HepG2 (cell line): ENCODE results near the gene ZFHX3. TPM values are rescaled to one million over a fixed set of nuclear protein-coding genes. Genes with fewer than 3 reads are reported as not detected.
A peak's percentile ranks its signal among the peaks of the same experiment; 100 is the strongest.

Experiments used
- ATAC-seq: fragments of 200-7000 bp; cut with Tn5 transposase; 3 replicates; pipeline ENCODE4 v1.9.1; 2020; ENCODE audit warnings: mild to moderate bottlenecking, moderate library complexity
- BruUV-seq: library from RNA; stranded (reverse); fragments of 400-500 nt; replicated peaks from 2 replicates; lab custom pipeline; 2021; lab: Mats Ljungman, UMichigan
- CTCF ChIA-PET: fragments of 300-600 bp; formaldehyde crosslinking; extraction: SDS; loops from one replicate; lab custom pipeline; 2021; ENCODE audit warnings: low total read pairs, inconsistent platforms, low intra/inter-chr PET ratio; lab: Yijun Ruan, JAX
- POLR2A ChIA-PET: fragments of 350-600 bp; sonication (Branson Sonifier 250); formaldehyde crosslinking; loops from one replicate; lab custom pipeline; 2020; ENCODE audit warnings: antibody characterized with exemption, inconsistent platforms; lab: Yijun Ruan, JAX
- DNase-seq: peaks from one replicate; pipeline ENCODE4 v3.0.0-alpha.2; 2015; ENCODE audit warnings: low spot score
- FAIRE-seq: peaks from 3 replicates; lab custom pipeline; 2011; peaks lifted over from hg19 to GRCh38; lab: Jason Lieb, UNC
- H2AFZ ChIP-seq: one replicate; pipeline ENCODE4 v1.6.1; 2011; ENCODE audit warnings: low read length, inconsistent platforms
- H3K27ac ChIP-seq: fragments of 300-600 bp; 3 replicates; pipeline ENCODE4 v1.8.0; 2011; ENCODE audit warnings: mixed run types, mild to moderate bottlenecking, mixed read lengths, low read length, inconsistent platforms; ENCODE audit not compliant: insufficient read depth; ENCODE audit errors: extremely low read length
- H3K27me3 ChIP-seq, 2 experiments: fragments of 200-600 bp in 1 of 2; 2 replicates in 1 of 2; 3 replicates in 1 of 2; pipeline versions ENCODE4 v1.6.0 to v1.8.0; 2011; ENCODE audit warnings: low read length in 2 of 2, mild to moderate bottlenecking in 2 of 2, moderate library complexity in 2 of 2, inconsistent platforms in 1 of 2; ENCODE audit not compliant: insufficient read depth in 2 of 2, control insufficient read depth in 1 of 2
- H3K36me3 ChIP-seq, 2 experiments: fragments of 200-600 bp in 1 of 2; replicated peaks in 1 of 2; 2 replicates in 1 of 2; 3 replicates in 1 of 2; pipeline versions ENCODE4 v1.5.1 to v1.8.0; 2011; ENCODE audit warnings: low read length in 2 of 2, inconsistent platforms in 1 of 2; ENCODE audit not compliant: insufficient read depth in 2 of 2, control insufficient read depth in 1 of 2
- H3K4me1 ChIP-seq: 2 replicates; pipeline ENCODE4 v1.5.1; 2012; ENCODE audit warnings: low read length, inconsistent platforms; ENCODE audit not compliant: insufficient read depth
- H3K4me2 ChIP-seq: 2 replicates; pipeline ENCODE4 v1.6.0; 2011; ENCODE audit warnings: low read depth, low read length, inconsistent platforms
- H3K4me3 ChIP-seq, 3 experiments: fragments of 200-600 bp in 1 of 3; sonication (generic), shearing (Covaris generic) in 1 of 3; replicated peaks in 1 of 3; 2 replicates each; pipeline ENCODE4 v1.5.1; 2011 to 2016; ENCODE audit warnings: low read length in 3 of 3, inconsistent platforms in 2 of 3, low read depth in 2 of 3, mild to moderate bottlenecking in 2 of 3, control low read depth in 1 of 3, mixed read lengths in 1 of 3; ENCODE audit not compliant: insufficient read depth in 1 of 3
- H3K79me2 ChIP-seq: one replicate; pipeline ENCODE4 v1.6.1; 2011; ENCODE audit warnings: low read length, inconsistent platforms; ENCODE audit not compliant: insufficient read depth
- H3K9ac ChIP-seq: 2 replicates; pipeline ENCODE4 v1.6.0; 2011; ENCODE audit warnings: mild to moderate bottlenecking, low read depth, low read length, inconsistent platforms; ENCODE audit not compliant: insufficient read depth
- H3K9me3 ChIP-seq: 2 replicates; pipeline ENCODE4 v1.5.1; 2012; ENCODE audit warnings: mild to moderate bottlenecking, low read length
- H4K20me1 ChIP-seq: 2 replicates; pipeline ENCODE4 v1.6.0; 2011; ENCODE audit warnings: inconsistent platforms, mild to moderate bottlenecking, low read length, moderate library complexity; ENCODE audit not compliant: insufficient read depth
- EHMT2 ChIP-seq: fragments of 200-600 bp; sonication (generic); IDR thresholded peaks from 2 replicates; pipeline ENCODE4 v1.7.0; 2017; ENCODE audit warnings: antibody characterized with exemption, low read depth, low read length, borderline replicate concordance
- FOSL2 ChIP-seq: sonication (generic); formaldehyde crosslinking; IDR thresholded peaks from 2 replicates; pipeline ENCODE4 v1.4.0; 2020; ENCODE audit warnings: missing genetic modification reagents
- FOXA3 ChIP-seq: IDR thresholded peaks from 2 replicates; pipeline ENCODE4 v1.6.1; 2016; ENCODE audit warnings: missing genetic modification reagents, missing compliant biosample characterization
- PLRG1 ChIP-seq: fragments of 450-650 bp; conservative IDR thresholded peaks from 2 replicates; pipeline ENCODE4 v1.6.1; 2016
- SMC3 ChIP-seq: IDR thresholded peaks from 2 replicates; pipeline ENCODE4 v1.6.1; 2011; ENCODE audit warnings: low read length, improper control_type of control experiment
- SP4 ChIP-seq: sonication (generic); formaldehyde crosslinking; IDR thresholded peaks from 2 replicates; pipeline ENCODE4 v1.8.1; 2023; ENCODE audit warnings: mild to moderate bottlenecking, missing genetic modification reagents
- STAG1 ChIP-seq: sonication (generic); formaldehyde crosslinking; IDR thresholded peaks from 2 replicates; pipeline ENCODE4 v1.4.0; 2020; ENCODE audit warnings: missing genetic modification reagents
- STAT6 ChIP-seq: sonication (generic); formaldehyde crosslinking; IDR thresholded peaks from 2 replicates; pipeline ENCODE4 v1.4.0; 2020; ENCODE audit warnings: missing genetic modification reagents, mild to moderate bottlenecking, borderline replicate concordance
- ZKSCAN5 ChIP-seq: sonication (generic); formaldehyde crosslinking; IDR thresholded peaks from 2 replicates; pipeline ENCODE4 v1.5.1; 2020; ENCODE audit warnings: mild to moderate bottlenecking, missing genetic modification reagents
- ZNF3 ChIP-seq: IDR thresholded peaks from 2 replicates; pipeline ENCODE4 v1.7.0; 2017; ENCODE audit warnings: inconsistent platforms
- WGBS: methylation state at CpG from one replicate; pipeline ENCODE4 v1.1.6; 2017; ENCODE audit warnings: low lambda C conversion rate; 5-methylcytosine and 5-hydroxymethylcytosine counted together
- in situ Hi-C: cut with HindIII; loops from 2 replicates; pipeline ENCODE4 v1.10.0; 2017; ENCODE audit warnings: low pct_unique_long_range_greater_than_20kb; ENCODE audit not compliant: extremely low pct_ligation_motif_present
- intact Hi-C: fragments of 100-400 bp; cut with micrococcal nuclease; formaldehyde crosslinking; loops from one replicate; pipeline ENCODE4 v1.10.0; 2022; ENCODE audit not compliant: unreplicated experiment
- polyA plus RNA-seq, 8 experiments: library from polyadenylated mRNA; depleted of rRNA in 3 of 8; stranded (reverse) in 7 of 8; unstranded in 1 of 8; fragments of >200 nt; fragmentation: Illumina TruSeq in 4 of 8; extraction: Trizol in 4 of 8; gene quantifications; 2 replicates each; pipeline versions ENCODE4 v1.2.1 to v1.2.3, GENCODE V29; 2011 to 2016; ENCODE audit warnings: low read depth in 4 of 8, missing spikeins in 1 of 8, mixed read lengths in 1 of 8; ENCODE audit not compliant: insufficient read depth in 1 of 8
- total RNA-seq, 5 experiments: library from RNA; depleted of rRNA; stranded (reverse); fragments of >200 nt; fragmentation: Illumina TruSeq; extraction: Trizol; gene quantifications; 2 replicates each; pipeline ENCODE4 v1.2.3, GENCODE V29; 2016; ENCODE audit warnings: low read depth in 1 of 5
- TF ChIP-seq, protein P1 (sequence below): sonication (generic); formaldehyde crosslinking; IDR thresholded peaks from 2 replicates; pipeline ENCODE4 v1.4.0; 2020; ENCODE audit warnings: missing genetic modification reagents
- TF ChIP-seq, protein P2 (sequence below): sonication (generic); formaldehyde crosslinking; IDR thresholded peaks from 2 replicates; pipeline ENCODE4 v1.5.0; 2020; ENCODE audit warnings: mild to moderate bottlenecking, missing genetic modification reagents, moderate library complexity
- TF ChIP-seq, protein P3 (sequence below): sonication (generic); formaldehyde crosslinking; IDR thresholded peaks from 2 replicates; pipeline ENCODE4 v1.5.0; 2020; ENCODE audit warnings: missing genetic modification reagents

Gene ZFHX3
- total and polyA plus RNA-seq, 2 of the 13 experiments (the other 11 are each of a cell fraction or from before 2014, with no cell fraction given) = 5.0 to 6.0 TPM

- Histone ChIP-seq H3K36me3 (no peaks in the 10 kb centered on the region), H4K20me1 (peaks cover 15% of the 10 kb centered on the region; the same call in 1 of the 2 replicates), H3K4me1 (peaks cover 36% of the 10 kb centered on the region), H3K79me2 (peaks cover 96% of the 10 kb centered on the region), H2AFZ (no peak overlapping the region), H3K9me3 (no peaks in the 10 kb centered on the region), H3K27ac (no peak overlapping the region), H3K9ac (no peak overlapping the region), H3K27me3 (no peaks in the 10 kb centered on the region), H3K4me3 (no peak overlapping the region), H3K4me2 (no peak overlapping the region)
- FAIRE-seq = peak; percentile 32
- ChIA-PET CTCF (no interaction called here), POLR2A (no interaction called here)
- no peak for DNase-seq
- WGBS = 94% methylated on average over 4 of the region's 4 CpGs
- ATAC-seq = no peak
- intact Hi-C loops (no loop called here), in situ Hi-C loops (no loop called here)
- BruUV-seq = no TSS peak
- TF ChIP-seq EHMT2 (no peak), FOSL2 (no peak), FOXA3 (CRISPR knock-in tag) (no peak), PLRG1 (no peak), STAG1 (CRISPR knock-in tag) (peak; percentile 39), STAT6 (no peak), ZKSCAN5 (no peak), ZNF3 (CRISPR knock-in tag) (no peak), SP4 (0 out of 2 replicates have a peak, but pooled peaks have one; percentile 22), SMC3 (peak; percentile 12; the same call in 1 of the 2 replicates)
- TF ChIP-seq, protein P1, sequence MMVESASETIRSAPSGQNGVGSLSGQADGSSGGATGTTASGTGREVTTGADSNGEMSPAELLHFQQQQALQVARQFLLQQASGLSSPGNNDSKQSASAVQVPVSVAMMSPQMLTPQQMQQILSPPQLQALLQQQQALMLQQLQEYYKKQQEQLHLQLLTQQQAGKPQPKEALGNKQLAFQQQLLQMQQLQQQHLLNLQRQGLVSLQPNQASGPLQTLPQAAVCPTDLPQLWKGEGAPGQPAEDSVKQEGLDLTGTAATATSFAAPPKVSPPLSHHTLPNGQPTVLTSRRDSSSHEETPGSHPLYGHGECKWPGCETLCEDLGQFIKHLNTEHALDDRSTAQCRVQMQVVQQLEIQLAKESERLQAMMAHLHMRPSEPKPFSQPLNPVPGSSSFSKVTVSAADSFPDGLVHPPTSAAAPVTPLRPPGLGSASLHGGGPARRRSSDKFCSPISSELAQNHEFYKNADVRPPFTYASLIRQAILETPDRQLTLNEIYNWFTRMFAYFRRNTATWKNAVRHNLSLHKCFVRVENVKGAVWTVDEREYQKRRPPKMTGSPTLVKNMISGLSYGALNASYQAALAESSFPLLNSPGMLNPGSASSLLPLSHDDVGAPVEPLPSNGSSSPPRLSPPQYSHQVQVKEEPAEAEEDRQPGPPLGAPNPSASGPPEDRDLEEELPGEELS (CRISPR knock-in tag) = no peak
- TF ChIP-seq, protein P2, sequence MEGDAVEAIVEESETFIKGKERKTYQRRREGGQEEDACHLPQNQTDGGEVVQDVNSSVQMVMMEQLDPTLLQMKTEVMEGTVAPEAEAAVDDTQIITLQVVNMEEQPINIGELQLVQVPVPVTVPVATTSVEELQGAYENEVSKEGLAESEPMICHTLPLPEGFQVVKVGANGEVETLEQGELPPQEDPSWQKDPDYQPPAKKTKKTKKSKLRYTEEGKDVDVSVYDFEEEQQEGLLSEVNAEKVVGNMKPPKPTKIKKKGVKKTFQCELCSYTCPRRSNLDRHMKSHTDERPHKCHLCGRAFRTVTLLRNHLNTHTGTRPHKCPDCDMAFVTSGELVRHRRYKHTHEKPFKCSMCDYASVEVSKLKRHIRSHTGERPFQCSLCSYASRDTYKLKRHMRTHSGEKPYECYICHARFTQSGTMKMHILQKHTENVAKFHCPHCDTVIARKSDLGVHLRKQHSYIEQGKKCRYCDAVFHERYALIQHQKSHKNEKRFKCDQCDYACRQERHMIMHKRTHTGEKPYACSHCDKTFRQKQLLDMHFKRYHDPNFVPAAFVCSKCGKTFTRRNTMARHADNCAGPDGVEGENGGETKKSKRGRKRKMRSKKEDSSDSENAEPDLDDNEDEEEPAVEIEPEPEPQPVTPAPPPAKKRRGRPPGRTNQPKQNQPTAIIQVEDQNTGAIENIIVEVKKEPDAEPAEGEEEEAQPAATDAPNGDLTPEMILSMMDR (CRISPR knock-in tag) = peak; percentile 48
- TF ChIP-seq, protein P3, sequence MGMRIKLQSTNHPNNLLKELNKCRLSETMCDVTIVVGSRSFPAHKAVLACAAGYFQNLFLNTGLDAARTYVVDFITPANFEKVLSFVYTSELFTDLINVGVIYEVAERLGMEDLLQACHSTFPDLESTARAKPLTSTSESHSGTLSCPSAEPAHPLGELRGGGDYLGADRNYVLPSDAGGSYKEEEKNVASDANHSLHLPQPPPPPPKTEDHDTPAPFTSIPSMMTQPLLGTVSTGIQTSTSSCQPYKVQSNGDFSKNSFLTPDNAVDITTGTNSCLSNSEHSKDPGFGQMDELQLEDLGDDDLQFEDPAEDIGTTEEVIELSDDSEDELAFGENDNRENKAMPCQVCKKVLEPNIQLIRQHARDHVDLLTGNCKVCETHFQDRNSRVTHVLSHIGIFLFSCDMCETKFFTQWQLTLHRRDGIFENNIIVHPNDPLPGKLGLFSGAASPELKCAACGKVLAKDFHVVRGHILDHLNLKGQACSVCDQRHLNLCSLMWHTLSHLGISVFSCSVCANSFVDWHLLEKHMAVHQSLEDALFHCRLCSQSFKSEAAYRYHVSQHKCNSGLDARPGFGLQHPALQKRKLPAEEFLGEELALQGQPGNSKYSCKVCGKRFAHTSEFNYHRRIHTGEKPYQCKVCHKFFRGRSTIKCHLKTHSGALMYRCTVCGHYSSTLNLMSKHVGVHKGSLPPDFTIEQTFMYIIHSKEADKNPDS (CRISPR knock-in tag) = no peak
Measured at GRCh38 chr16:73011926-73012325, 36.0 kb downstream of the ZFHX3 start.
